22Rv1 (cell line): ENCODE data around the gene EPAS1.

Experiments
- H3K27ac ChIP-seq: fragments of 450-650 bp; 2 replicates; pipeline ENCODE4 v1.5.1; 2017
- ZFX ChIP-seq: fragments of 450-650 bp; IDR thresholded peaks from 2 replicates; pipeline ENCODE4 v1.6.1; 2017; ENCODE audit warnings: antibody characterized with exemption, borderline replicate concordance
- TF ChIP-seq, protein P1 (sequence below): fragments of 450-650 bp; IDR thresholded peaks from 2 replicates; pipeline ENCODE4 v1.5.1; 2017; ENCODE audit warnings: mild to moderate bottlenecking

Gene EPAS1

DNA sequence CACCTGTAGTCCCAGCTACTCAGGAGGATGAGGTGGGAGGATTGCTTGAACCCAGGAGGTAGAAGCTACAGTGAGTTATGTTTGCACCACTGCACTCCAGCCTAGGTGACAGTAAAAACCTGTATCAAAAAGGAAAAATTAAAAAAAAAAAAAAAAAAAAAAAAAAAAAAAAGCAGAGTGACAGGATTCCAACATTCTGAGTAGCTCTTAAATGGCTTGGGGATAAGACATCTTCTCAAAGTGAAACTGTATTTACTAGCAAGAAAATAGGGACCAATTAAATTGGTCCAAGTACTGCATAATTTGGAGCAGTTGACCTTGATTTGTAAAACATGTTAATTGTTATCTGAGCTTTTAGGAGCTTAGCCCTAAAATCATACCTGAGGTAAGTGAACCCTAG lies 116.4 kb downstream of the EPAS1 start:
- TF ChIP-seq ZFX, result no peak
- TF ChIP-seq, protein P1, sequence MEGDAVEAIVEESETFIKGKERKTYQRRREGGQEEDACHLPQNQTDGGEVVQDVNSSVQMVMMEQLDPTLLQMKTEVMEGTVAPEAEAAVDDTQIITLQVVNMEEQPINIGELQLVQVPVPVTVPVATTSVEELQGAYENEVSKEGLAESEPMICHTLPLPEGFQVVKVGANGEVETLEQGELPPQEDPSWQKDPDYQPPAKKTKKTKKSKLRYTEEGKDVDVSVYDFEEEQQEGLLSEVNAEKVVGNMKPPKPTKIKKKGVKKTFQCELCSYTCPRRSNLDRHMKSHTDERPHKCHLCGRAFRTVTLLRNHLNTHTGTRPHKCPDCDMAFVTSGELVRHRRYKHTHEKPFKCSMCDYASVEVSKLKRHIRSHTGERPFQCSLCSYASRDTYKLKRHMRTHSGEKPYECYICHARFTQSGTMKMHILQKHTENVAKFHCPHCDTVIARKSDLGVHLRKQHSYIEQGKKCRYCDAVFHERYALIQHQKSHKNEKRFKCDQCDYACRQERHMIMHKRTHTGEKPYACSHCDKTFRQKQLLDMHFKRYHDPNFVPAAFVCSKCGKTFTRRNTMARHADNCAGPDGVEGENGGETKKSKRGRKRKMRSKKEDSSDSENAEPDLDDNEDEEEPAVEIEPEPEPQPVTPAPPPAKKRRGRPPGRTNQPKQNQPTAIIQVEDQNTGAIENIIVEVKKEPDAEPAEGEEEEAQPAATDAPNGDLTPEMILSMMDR, result no peak
- no peak overlapping the region for H3K27ac ChIP-seq

- TF ChIP-seq, protein P1, result no peak
- no peak for TF ChIP-seq ZFX
These were observed 117.5 kb downstream of the EPAS1 start for GRCh38 chr2:46414701-46415100.

DNA sequence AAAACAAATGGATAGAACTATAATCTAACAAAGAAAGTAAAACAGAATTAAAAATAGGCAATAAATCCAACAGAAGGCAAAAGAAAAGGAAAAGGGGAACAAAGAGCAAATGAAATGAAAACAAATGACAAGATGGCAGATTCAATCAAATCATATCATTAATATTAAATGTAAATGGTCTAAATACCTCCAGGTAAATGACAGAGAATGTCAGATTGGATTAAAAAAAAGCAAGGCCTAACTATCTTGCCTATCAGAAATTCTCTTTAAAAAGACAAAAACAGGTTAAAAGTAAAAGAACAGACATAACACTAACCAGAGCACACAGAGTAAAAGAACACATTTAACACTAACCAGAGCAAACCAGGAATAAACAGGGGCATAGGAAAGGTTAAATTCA lies 119.1 kb downstream of the EPAS1 start:
- H3K27ac ChIP-seq, result no peak overlapping the region
- TF ChIP-seq ZFX, result no peak
- TF ChIP-seq, protein P1, result no peak

More at GRCh38 chr2:46414701-46415100, 117.5 kb downstream of the EPAS1 start:
- no peak overlapping the region for H3K27ac ChIP-seq

DNA sequence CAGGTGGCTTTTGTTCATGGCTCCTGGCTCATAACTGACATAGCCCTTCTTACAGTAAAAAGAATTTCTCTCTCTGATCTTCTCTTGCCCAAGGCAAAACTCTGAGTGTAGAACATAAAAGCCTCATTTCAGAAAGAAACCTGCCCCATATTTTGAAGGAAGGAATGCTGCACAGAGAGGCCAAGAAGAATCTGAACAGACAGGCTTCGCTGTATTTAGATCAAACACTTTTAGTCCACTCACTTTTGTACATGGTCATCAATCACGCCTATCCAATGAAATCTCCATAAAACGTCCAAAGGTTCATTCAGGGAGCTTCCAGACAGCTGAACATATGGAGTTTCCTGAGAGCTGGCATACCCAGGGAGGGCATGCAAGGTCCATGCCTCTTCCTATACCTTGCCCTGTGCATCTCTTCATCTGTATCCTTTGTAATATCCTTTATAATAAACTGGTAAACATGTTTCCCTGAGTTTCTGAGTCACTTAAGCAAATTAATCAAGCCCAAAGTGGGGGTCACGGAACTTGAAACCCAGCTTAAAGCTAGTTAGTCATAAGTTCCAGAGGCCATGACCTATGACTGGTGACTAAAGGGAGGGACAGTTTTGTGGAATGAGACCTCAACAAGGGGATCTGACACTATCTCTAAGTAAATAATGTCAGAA lies 119.7 kb downstream of the EPAS1 start:
- TF ChIP-seq ZFX, result no peak
- TF ChIP-seq, protein P1, result no peak
- H3K27ac ChIP-seq, result no peak overlapping the region

GRCh38 chr2:46420945-46421344 lies 123.7 kb downstream of the EPAS1 start:
- TF ChIP-seq, protein P1, result no peak
- TF ChIP-seq ZFX, result no peak
- no peak overlapping the region for H3K27ac ChIP-seq

DNA sequence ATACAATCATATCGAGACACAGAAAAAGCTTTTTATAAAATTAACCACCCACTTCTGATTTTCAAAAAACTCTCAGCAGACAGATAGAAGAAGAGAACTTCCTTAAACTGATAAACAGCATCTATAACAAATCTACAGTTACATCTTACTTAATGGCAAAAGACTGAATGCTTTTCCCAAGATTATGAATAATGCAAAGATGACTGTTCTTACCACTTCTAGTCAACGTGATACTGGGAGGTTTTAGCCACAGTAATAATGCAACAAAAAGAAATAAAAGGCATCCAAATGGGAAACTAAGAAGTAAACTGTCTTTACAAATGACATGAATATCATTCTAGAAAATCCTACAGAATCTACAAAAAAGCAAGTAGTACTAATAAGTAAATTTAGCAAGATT lies 124.2 kb downstream of the EPAS1 start:
- TF ChIP-seq, protein P1, result no peak
- TF ChIP-seq ZFX, result no peak
- no peak overlapping the region for H3K27ac ChIP-seq

DNA sequence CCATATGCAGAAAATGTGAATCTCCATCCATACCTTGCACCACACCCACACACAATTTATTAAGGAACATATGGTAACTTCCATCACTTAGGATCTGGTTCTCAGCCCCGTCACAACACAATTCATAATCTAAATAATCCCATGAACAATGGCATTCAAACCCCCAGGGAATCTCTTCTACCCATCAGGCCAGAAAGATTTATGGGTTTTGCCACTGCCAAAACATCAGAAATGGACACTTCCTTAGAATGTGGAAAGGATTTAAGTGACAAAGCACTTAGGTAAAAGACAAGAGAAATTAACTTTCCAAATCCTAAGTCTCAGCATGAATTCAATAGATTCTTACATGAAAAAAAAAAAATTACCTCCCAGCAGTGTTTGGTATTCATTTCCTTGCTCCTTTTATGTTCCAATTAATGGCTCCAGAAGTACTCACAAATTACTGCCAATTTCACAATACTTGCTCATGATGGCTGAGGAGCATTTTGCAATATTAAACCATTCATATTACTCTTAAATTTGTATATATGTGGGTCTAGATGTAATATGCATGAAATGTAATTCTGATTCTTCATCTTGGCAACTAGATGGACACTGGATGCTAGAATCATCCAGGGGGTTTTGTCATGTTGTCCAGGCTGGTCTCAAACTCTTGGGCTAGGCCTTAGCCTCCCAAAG lies 125.6 kb downstream of the EPAS1 start:
- TF ChIP-seq, protein P1, result no peak
- TF ChIP-seq ZFX, result no peak
- H3K27ac ChIP-seq, result no peak overlapping the region
